ENCODE results near the gene LRRC4C. TPM values are rescaled to one million over a fixed set of nuclear protein-coding genes. Genes with fewer than 3 reads are reported as not detected.

LRRC4C gene
- total RNA-seq, 1 experiment from 2014 or later: 0.72 TPM

GRCh38 chr11:40797981-40798380 is 661.5 kb downstream of the LRRC4C start (continued):
- TF ChIP-seq ZNF532 (CRISPR knock-in tag; IDR thresholded peaks at IDR 0.05; ENCODE audit: borderline replicate concordance) (no peak), MYBL2 (CRISPR knock-in tag; IDR thresholded peaks at IDR 0.05) (no peak), KAT7 (CRISPR knock-in tag; IDR thresholded peaks at IDR 0.05; ENCODE audit: borderline replicate concordance) (no peak)

GRCh38 chr11:40787224-40787623 is 672.2 kb downstream of the LRRC4C start:
- no peak for DNase-seq (ENCODE audit: low spot score)
- Mint-ChIP-seq H3K9me3 (peaks cover 9% of the 10 kb centered on the region; the same call in 1 of the 2 replicates), H3K27ac (peak overlapping the region; percentile 56; the same call in 1 of the 2 replicates), H3K36me3 (no peaks in the 10 kb centered on the region), H3K27me3 (ENCODE audit: low read depth) (no peaks in the 10 kb centered on the region), H3K4me3 (peak overlapping the region; percentile 2; the same call in 1 of the 2 replicates), H3K4me1 (peaks cover 40% of the 10 kb centered on the region)
- ChIA-PET POLR2A (interaction anchor here (0.6 kb wide), 1 partner anchor 179 kb away, joined by 4 read pairs; no protein-coding TSS in a partner anchor), CTCF (no interaction called here)
- TF ChIP-seq OVOL2 (CRISPR knock-in tag; IDR thresholded peaks at IDR 0.05; ENCODE audit: borderline replicate concordance): no peak
- TF ChIP-seq ZSCAN18 (CRISPR knock-in tag; IDR thresholded peaks at IDR 0.05): no peak
- no peak for TF ChIP-seq GTF2I (CRISPR knock-in tag; conservative IDR thresholded peaks at IDR 0.05)
- TF ChIP-seq ZNF396 (CRISPR knock-in tag; IDR thresholded peaks at IDR 0.05; ENCODE audit: borderline replicate concordance): no peak
- TF ChIP-seq NR1H2 (CRISPR knock-in tag; IDR thresholded peaks at IDR 0.05): no peak
- no peak for TF ChIP-seq TCF7 (CRISPR knock-in tag; IDR thresholded peaks at IDR 0.05; ENCODE audit: low read depth)
- TF ChIP-seq HMGXB4 (CRISPR knock-in tag; IDR thresholded peaks at IDR 0.05): no peak
- TF ChIP-seq TEAD4 (CRISPR knock-in tag; IDR thresholded peaks at IDR 0.05): no peak
- TF ChIP-seq, protein P1, sequence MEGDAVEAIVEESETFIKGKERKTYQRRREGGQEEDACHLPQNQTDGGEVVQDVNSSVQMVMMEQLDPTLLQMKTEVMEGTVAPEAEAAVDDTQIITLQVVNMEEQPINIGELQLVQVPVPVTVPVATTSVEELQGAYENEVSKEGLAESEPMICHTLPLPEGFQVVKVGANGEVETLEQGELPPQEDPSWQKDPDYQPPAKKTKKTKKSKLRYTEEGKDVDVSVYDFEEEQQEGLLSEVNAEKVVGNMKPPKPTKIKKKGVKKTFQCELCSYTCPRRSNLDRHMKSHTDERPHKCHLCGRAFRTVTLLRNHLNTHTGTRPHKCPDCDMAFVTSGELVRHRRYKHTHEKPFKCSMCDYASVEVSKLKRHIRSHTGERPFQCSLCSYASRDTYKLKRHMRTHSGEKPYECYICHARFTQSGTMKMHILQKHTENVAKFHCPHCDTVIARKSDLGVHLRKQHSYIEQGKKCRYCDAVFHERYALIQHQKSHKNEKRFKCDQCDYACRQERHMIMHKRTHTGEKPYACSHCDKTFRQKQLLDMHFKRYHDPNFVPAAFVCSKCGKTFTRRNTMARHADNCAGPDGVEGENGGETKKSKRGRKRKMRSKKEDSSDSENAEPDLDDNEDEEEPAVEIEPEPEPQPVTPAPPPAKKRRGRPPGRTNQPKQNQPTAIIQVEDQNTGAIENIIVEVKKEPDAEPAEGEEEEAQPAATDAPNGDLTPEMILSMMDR (IDR thresholded peaks at IDR 0.05): no peak
- TF ChIP-seq ETV6 (CRISPR knock-in tag; IDR thresholded peaks at IDR 0.05): no peak
- no peak for TF ChIP-seq SP1 (CRISPR knock-in tag; conservative IDR thresholded peaks at IDR 0.05)
- ATAC-seq: peak; percentile 60

- Mint-ChIP-seq H3K27me3 (ENCODE audit: low read depth) (no peaks in the 10 kb centered on the region), H3K27ac (no peak overlapping the region), H3K4me3 (no peak overlapping the region), H3K36me3 (no peaks in the 10 kb centered on the region), H3K9me3 (peaks cover 4% of the 10 kb centered on the region; the same call in 1 of the 2 replicates), H3K4me1 (no peaks in the 10 kb centered on the region)
- ATAC-seq (no peak), DNase-seq (ENCODE audit: low spot score) (no peak)
- ChIA-PET POLR2A (no interaction called here), CTCF (no interaction called here)
- TF ChIP-seq ZSCAN18 (CRISPR knock-in tag; IDR thresholded peaks at IDR 0.05) (no peak), MAX (CRISPR knock-in tag; IDR thresholded peaks at IDR 0.05) (no peak), CBFB (CRISPR knock-in tag; IDR thresholded peaks at IDR 0.05; ENCODE audit: low read depth) (no peak), ZNF138 (CRISPR knock-in tag; conservative IDR thresholded peaks at IDR 0.05) (no peak), E2F5 (CRISPR knock-in tag; IDR thresholded peaks at IDR 0.05) (no peak)
- TF ChIP-seq, protein P1 (IDR thresholded peaks at IDR 0.05): no peak
These were observed 696.4 kb downstream of the LRRC4C start for GRCh38 chr11:40763046-40763445.
